HG03095 (cell line): Measurements from ENCODE around the gene TM7SF2.

Experiments used
- ATAC-seq: cut with Tn5 transposase; IDR thresholded peaks from one replicate; pipeline ENCODE4 v1.9.1; 2021; ENCODE audit warnings: moderate library complexity; ENCODE audit not compliant: unreplicated experiment

TM7SF2 gene

DNA sequence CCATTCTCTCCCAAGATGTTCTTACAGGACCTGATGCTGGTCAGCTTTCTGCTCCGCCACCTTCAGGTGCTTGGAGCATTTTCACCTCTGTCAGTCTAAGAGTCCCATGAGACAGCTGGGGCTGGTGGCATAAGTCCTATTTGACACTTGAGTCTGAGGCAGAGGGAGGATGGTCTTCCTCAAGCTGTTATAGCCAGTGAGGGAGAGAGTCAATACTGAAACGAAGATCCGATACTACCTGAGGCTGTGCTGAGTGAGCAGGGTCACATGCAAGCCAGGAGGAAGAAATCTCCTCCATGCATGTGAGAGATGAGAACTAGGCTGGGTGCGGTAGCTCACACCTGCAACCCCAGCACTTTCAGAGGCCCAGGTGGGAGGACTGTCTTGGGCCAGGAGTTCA is 22.1 kb upstream of the TM7SF2 start:
- ATAC-seq = no peak

DNA sequence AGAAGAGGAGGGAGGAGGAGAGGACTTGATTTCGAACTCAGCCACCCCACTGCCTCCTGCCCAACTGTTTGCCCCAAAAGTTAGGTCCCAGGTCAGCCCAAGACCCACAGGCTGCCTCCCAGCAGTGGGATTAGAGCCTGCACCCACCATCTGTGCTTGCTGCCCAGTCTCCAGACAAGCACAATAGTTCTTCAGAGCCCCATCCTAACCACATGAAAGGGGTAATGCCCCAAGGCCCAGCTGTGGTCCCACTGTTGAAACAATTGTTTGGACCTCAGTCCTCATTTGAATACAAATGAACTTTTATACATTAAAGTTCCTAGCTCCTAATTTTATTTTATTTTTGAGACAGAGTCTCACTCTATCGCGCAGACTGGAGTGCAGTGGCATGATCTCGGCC is 21.0 kb upstream of the TM7SF2 start:
- no peak for ATAC-seq

DNA sequence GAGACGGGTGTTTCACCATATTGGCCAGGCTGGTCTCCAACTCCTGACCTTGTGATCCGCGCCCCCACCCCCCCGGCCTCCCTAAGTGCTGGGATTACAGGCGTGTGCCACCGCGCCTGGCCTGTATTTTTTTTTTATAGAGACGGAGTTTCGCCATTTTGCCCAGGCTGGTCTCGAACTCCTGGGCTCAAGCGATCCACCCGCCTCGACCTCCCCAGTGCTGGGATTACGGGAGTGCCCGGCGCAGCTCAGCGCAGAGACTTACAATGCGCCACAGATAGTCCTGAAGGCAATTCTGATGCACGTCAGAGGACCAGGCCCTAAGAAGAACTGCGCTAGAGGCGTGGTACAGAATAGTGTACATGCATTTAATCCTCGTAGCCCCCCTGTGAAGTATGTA is 16.2 kb upstream of the TM7SF2 start:
- no peak for ATAC-seq

DNA sequence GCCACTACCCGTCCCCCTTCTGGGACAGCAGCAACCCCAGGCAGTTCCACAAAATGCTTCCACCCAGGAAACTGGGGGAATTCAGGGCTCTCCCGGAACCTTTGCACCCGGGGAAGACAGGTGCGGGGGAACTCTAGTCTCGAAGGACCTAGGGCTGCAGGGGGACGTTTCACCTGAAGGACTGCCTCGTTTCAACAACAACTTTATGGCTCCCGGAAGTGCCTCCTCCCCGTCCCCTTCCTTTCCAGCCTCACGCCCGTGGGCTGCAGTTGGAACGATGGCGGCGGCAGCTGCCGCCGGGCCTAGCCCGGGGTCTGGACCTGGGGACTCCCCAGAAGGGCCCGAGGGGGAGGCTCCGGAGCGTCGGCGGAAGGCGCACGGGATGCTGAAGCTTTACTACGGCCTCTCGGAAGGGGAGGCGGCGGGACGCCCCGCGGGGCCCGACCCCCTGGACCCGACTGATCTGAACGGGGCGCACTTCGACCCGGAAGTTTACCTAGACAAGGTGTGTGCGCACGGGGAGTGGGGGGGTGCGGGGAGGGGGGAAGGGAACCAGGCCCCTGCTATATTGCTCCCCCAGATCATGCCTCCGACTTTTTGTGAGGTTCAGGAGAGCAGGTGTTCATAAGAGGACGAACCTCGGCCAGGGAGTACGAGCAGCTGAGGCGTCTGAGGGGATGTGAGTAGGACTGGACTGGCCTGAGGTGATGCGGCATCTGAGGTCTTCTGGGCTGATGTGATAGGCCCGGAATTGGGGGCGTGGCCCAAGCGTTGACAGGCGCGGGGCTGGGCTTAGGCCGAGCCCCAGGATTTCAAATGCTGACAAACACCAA is 15.5 kb upstream of the TM7SF2 start, which contains the start of gene VPS51:
Gene VPS51, plus strand, starts transcription at position 241 of the 833 bp plus-strand sequence. Its CDS starts 37 bp downstream, at position 278.
- peak; percentile 82 for ATAC-seq

DNA sequence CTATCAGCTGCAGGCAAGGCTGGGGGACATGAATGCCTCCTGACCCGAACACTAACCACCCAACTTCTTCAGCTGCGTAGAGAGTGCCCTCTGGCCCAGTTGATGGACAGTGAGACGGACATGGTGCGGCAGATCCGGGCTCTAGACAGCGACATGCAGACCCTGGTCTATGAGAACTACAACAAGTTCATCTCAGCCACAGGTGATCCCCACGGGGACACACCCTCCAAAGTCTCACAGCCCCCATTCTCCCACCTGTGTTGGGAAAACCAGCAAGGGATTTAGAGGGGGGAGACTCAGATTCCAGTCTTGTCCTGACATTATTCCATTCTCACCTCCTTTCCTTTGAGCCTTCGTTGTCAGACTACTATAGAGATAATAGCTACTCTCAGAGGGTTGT is 14.7 kb upstream of the TM7SF2 start:
- ATAC-seq = no peak

DNA sequence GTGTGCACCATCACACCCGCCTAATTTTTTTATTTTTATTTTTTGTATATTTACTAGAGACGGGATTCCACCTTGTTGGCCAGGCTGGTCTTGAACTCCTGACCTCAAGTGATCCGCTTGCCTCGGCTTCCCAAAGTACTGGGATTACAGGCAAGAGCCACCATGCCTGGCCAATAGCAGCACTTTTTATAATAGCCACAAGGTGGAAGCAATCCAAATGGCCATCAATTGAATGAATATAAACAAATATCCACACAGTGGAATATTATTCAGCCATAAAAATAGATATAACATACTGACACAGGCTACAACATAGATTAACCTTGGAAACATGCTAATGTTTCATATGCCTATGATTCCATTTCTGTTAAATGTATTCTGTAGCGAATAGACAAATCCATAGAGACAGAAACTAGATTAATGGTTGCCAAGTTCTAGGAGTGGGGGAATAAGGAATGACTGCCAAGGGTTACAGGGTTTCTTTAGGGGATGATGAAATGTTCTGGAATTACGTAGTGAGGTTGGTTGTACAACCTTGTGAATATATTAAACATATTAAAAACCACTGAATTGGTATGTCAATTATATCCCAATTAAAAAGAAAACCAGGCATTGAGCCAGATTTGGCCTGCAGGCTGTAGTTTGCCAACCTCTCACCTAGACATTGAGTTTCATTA is 10.9 kb upstream of the TM7SF2 start:
- no peak for ATAC-seq

DNA sequence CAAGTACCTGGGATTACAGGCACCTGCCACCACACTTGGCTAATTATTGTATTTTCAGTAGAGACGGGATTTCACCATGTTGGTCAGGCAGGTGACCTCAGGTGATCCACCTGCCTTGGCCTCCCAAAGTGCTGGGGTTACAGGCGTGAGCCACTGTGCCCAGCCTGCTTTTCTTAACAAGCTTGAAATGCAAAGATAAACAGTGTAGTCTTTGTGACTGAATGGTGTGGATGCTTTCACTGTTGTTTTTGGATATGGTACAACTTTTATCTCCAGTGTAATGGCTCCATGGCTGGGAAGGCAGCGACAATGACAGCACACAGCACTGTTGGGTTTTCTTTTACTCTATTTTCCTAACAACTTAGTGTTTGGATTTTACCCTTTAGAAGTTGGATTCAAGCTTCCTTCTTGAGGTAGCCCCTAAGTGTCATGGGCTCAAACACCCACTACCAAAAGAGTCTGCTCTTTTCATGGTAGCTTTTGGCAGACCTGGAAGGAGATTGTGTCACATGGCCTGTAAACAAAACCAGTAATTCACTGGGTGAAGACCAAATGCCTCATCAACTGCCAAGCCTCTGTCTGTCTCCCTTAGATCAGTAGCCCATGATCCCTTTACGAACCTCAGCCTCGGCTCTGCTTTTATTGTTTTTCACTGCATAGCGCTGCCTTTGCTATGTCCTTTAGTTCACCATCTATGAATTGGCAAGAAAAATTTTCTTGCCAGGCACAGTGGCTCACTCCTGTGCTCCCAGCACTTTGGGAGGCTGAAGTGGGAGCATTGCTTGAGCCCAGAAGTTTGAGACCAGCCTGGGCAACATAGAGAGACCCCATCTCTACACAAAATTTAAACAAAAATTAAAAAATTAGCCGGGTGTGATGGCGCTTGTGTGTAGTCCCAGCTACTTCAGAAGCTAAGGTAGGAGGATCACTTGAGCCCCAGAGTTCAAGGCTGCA is 9.3 kb upstream of the TM7SF2 start:
- ATAC-seq = no peak

DNA sequence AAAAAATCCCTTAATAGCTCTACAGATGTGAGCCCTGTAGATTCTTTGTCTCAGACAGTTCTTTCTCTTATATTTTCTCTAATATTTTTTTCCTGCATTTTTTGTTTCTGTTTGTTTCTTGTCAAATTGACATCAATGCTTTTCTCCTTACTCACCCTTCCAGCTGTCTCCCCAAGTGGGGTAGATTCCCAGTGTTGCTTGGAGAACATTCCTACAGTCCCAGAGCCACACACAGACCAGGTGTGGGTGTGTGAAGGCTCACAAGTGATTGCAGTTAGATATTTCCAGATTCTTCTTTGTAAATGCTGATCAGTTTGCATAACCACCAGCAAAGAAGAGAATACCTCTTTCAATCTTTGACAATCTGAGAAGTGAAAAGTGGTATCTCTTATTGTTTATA is 8.2 kb upstream of the TM7SF2 start:
- no peak for ATAC-seq

DNA sequence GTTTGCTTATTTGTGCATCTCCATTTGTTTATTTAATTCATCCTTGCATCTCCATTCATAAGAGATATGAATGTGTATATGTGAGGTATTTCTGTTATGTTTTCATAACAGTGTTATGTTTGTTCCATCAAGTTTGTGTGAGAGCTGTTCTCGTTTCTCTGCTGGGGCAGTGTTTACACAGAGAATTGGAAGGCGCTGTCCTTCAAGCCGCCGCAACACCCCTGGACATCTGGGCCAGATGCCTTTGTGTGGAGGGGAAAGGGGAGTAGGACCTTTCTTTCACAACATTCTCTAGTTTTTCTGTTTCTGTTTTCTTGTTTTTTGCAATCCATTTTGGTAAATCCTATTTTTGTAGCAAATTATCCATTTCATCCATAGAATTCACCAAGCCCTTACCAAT is 7.0 kb upstream of the TM7SF2 start:
- ATAC-seq = no peak

DNA sequence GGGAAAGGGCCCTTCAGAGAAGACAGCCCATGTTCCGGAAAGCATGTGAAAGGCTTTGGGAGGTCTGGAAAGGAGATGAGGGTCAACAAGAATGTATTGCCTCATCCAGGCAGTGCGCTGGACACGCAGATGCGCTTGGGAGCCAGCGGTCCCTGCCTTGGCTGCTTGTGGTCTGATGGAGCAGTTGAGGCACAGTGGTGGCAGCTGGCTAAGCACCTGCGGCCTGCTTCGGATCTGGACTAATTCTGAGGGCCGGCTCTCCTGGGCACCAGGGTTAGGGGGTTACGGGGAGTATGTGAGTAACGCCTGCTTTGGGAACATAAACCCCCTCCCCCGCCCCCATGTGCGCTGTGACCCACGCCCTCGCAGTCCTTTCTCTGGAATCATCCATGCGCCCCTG is 4.6 kb upstream of the TM7SF2 start:
- no peak for ATAC-seq

DNA sequence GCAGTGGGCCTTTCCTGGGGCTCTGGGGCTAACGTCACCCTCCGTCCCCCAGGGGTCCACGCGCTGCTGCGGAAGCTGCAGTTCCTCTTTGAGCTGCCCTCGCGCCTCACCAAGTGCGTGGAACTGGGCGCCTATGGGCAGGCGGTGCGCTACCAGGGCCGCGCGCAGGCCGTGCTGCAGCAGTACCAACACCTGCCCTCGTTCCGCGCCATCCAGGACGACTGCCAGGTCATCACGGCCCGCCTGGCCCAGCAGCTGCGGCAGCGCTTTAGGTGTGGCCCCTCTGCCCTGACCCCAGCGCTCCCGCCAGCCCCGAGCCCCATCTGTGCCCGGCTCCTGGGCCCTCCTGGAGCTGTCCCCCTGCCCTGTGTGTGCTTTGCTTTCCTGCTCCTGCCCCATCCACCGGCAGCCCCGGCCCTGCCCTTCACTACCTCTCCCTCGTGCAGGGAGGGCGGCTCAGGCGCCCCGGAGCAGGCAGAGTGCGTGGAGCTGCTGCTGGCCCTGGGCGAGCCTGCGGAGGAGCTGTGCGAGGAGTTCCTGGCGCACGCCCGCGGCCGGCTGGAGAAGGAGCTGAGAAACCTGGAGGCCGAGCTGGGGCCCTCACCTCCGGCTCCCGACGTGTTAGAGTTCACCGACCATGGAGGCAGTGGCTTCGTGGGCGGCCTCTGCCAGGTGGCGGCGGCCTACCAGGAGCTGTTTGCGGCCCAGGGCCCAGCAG is 3.8 kb upstream of the TM7SF2 start:
- no peak for ATAC-seq

DNA sequence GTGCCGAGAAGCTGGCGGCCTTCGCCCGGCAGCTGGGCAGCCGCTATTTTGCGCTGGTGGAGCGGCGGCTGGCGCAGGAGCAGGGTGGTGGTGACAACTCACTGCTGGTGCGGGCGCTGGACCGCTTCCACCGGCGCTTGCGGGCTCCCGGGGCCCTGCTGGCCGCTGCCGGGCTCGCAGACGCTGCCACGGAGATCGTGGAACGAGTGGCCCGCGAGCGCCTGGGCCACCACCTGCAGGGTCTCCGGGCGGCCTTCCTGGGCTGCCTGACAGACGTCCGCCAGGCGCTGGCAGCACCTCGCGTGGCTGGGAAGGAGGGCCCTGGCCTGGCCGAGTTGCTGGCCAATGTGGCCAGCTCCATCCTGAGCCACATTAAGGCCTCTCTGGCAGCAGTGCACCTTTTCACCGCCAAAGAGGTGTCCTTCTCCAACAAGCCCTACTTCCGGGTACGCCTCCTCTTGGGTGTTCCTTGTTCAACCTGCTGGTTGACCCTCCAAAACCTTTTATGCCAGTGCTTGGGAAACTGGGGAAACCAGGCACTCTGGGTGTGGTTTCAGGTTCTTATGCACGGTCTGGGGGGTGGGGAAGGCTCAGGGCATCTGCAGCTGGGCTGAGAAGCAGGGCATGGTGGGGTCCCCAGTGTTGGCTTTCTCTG is 3.1 kb upstream of the TM7SF2 start:
- no peak for ATAC-seq

DNA sequence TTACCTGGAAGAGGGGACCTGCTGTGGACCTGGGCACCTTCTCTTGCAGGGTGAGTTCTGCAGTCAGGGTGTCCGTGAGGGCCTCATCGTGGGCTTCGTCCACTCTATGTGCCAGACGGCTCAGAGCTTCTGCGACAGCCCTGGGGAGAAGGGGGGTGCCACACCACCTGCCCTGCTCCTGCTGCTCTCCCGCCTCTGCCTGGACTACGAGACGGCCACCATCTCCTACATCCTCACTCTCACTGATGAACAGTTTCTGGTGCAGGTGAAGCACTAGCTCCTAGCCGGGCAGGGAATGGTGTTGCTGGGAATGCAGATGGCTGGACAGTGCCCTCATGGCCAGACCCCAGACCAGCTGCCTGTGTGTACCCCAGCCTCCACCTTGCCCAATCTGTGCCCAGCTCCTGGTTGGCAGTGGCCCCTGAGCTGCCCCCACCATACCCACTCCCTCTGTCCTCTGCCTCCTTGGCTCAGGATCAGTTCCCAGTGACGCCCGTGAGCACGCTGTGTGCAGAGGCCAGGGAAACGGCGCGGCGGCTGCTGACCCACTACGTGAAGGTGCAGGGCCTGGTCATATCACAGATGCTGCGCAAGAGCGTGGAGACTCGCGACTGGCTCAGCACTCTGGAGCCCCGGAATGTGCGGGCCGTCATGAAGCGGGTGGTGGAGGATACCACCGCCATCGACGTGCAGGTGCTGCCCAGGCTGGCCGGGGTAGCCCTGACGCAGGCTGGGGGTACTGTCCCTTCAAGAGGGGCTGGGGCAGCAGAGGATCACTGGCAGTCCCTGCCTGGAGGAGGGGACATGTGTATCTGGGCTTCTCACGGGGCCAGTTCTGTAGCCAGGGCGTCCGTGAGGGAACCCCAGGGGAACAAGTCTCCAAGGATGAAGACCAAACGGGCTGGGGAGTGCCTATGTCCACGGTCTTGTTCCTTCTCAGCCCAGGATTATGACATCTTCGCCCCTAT is 2.2 kb upstream of the TM7SF2 start:
- no peak for ATAC-seq

DNA sequence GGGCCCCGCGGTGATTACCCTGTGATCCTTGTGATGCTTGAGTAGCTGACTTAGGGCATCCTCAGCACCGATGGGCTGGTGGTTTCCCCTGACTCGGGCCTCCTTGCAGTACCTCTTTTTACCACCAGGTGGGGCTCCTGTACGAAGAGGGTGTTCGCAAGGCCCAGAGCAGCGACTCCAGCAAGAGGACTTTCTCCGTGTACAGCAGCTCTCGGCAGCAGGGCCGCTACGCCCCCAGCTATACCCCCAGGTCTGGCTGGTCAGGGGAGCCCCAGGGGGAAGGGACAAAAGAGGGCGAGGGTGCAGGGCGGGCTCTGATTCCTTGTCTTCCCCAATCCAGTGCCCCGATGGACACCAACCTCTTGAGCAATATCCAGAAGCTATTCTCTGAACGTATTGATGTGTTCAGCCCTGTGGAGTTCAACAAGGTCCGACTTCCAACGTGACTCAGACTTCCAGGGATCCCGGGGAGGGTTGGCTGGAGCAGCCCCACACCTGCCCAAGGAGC is 1.3 kb upstream of the TM7SF2 start:
- no peak for ATAC-seq

DNA sequence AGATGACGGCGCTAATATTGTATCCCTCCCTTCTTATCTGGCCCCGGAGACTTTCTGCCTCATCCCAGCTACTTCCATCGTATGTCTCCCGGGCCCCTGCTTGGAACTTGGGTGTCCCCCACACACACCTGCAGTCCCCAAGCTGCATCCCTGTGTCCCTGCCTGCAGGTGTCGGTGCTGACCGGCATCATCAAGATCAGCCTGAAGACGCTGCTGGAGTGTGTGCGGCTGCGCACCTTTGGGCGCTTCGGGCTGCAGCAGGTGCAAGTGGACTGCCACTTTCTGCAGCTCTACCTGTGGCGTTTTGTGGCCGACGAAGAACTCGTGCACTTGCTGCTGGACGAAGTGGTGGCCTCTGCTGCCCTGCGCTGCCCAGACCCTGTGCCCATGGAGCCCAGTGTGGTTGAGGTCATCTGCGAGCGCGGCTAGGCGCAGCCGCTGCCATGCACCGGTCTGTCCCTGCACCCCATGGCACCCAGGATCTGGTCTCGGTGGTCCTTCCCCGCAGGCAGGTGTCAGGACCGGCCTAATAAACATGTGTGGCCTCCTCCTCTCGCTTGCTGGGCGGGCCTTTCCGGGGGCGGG is 421 bp upstream of the TM7SF2 start:
- ATAC-seq = no peak

DNA sequence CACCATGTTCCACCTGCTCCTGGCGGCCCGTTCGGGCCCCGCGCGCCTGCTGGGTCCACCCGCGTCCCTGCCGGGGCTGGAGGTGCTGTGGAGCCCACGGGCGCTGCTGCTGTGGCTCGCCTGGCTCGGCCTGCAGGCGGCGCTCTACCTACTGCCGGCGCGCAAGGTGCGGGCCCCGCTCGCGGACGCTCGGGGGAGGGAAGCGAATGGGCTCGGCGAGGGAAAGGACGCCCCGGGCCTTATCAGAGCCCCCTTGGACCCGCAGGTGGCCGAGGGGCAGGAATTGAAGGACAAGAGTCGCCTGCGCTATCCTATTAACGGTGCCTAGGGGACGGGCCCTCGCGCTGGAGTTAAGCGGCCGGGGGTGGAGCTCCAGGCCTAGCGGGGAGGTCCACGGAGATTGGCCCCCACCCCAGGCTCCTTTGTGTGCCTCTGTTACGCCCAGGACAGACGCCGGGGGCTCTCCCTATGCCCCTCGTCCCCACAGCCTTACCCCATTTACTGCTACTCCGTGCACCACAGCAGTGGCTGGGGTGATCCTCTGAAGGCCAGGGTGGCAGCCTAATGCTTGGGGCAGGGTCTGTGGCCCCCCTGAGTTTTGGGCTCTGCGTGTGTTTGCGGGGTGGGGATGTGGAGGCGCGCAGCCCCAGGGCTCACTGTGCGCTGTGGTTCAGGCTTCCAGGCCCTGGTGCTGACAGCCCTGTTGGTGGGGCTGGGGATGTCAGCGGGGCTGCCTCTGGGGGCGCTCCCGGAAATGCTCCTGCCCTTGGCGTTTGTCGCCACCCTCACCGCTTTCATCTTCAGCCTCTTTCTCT is 1.1 kb downstream of the TM7SF2 start:
- no peak for ATAC-seq

DNA sequence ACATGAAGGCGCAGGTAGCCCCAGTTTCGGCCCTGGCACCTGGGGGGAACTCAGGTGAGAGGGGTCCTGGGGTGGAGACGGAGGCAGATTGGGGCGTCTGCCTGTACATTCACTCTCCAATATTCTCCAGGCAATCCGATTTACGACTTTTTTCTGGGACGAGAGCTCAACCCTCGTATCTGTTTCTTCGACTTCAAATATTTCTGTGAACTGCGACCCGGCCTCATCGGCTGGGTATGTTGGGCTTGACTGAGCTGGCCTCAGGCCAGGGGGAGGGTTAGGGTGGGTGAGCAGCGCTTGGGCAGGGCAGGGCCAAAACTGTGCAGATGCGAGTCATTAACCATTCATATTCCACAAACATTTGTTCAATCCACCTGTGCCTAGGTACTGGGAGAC is 1.7 kb downstream of the TM7SF2 start:
- ATAC-seq = no peak

DNA sequence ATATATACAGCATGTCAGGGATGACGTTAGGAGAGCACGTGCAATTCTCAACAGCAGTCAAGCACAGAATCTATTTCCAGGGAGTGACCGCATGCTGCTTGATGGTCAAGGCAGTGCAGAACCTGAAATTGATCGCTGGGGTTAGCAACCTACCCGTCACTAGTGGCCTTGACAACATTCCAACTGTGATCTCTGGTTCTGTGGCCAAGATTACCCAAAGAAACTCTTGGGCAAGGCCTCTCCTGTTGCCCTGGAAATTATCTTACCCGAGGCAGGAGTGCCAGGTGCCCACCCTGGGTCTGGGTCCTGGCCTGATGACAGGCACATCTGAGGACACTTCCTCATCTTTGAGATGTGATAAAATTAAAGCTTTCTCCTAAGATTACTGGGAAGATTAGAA is 2.2 kb downstream of the TM7SF2 start:
- no peak for ATAC-seq
